Mesenchymal stem cell (in vitro differentiated cells and primary cell): ENCODE data around the gene IL1RAP.
"Not testable (repeated sequence)": the region's sequence is repeated elsewhere in the genome, so short reads cannot be mapped to it uniquely, and the experiment has no call there.

Experiments used
- DNase-seq: peaks from one replicate; pipeline ENCODE4 v3.0.0-alpha.2; 2013
- H2AFZ ChIP-seq: one replicate; pipeline ENCODE4 v1.6.1; 2013; ENCODE audit warnings: low read depth, mild to moderate bottlenecking, control low read depth, inconsistent platforms, low read length, moderate library complexity
- H2AK5ac ChIP-seq: 2 replicates; pipeline ENCODE4 v1.6.1; 2013; ENCODE audit warnings: low read length, moderate library complexity, mild to moderate bottlenecking, inconsistent platforms; ENCODE audit not compliant: severe bottlenecking
- H2BK120ac ChIP-seq: one replicate; pipeline ENCODE4 v1.6.1; 2013; ENCODE audit warnings: low read depth, mild to moderate bottlenecking, inconsistent platforms, low read length, moderate library complexity
- H2BK12ac ChIP-seq, 2 experiments: one replicate each; pipeline ENCODE4 v1.6.1; 2013; ENCODE audit warnings: inconsistent platforms in 2 of 2, low read length in 2 of 2, mild to moderate bottlenecking in 2 of 2, moderate library complexity in 2 of 2, control low read depth in 1 of 2
- H2BK15ac ChIP-seq: one replicate; pipeline ENCODE4 v1.6.1; 2013; ENCODE audit warnings: mild to moderate bottlenecking, low read depth, inconsistent platforms; ENCODE audit not compliant: poor library complexity, severe bottlenecking
- H2BK5ac ChIP-seq: 2 replicates; pipeline ENCODE4 v1.6.1; 2013; ENCODE audit warnings: low read depth, mild to moderate bottlenecking, low read length, control low read depth, inconsistent platforms; ENCODE audit not compliant: poor library complexity, severe bottlenecking
- H3K14ac ChIP-seq, 2 experiments: one replicate each; pipeline ENCODE4 v1.6.1; 2013; ENCODE audit warnings: inconsistent platforms in 2 of 2, low read length in 2 of 2, control low read depth in 1 of 2, mild to moderate bottlenecking in 1 of 2, moderate library complexity in 1 of 2
- H3K18ac ChIP-seq, 2 experiments: one replicate each; pipeline ENCODE4 v1.6.1; 2013; ENCODE audit warnings: inconsistent platforms in 2 of 2, low read length in 2 of 2, control low read depth in 1 of 2, low read depth in 1 of 2, mild to moderate bottlenecking in 1 of 2
- H3K23ac ChIP-seq, 2 experiments: one replicate each; pipeline ENCODE4 v1.6.1; 2013; ENCODE audit warnings: inconsistent platforms in 2 of 2, low read length in 2 of 2, mild to moderate bottlenecking in 2 of 2, moderate library complexity in 2 of 2, control low read depth in 1 of 2
- H3K27ac ChIP-seq: 2 replicates; pipeline ENCODE4 v1.5.1; 2013; ENCODE audit warnings: mild to moderate bottlenecking, moderate library complexity, low read length, control low read depth, inconsistent platforms; ENCODE audit not compliant: poor library complexity, severe bottlenecking
- H3K27me3 ChIP-seq, 2 experiments: 2 replicates each; pipeline versions ENCODE4 v1.6.1 to v1.7.0; 2013; ENCODE audit warnings: low read length in 2 of 2, mild to moderate bottlenecking in 2 of 2, moderate library complexity in 2 of 2, control low read depth in 1 of 2, inconsistent platforms in 1 of 2; ENCODE audit not compliant: control insufficient read depth in 1 of 2, insufficient read depth in 1 of 2
- H3K36me3 ChIP-seq, 2 experiments: 2 replicates each; pipeline versions ENCODE4 v1.6.1 to v1.7.0; 2013; ENCODE audit warnings: low read length in 2 of 2, control low read depth in 1 of 2, inconsistent platforms in 1 of 2, low read depth in 1 of 2, mild to moderate bottlenecking in 1 of 2; ENCODE audit not compliant: insufficient read depth in 2 of 2, control insufficient read depth in 1 of 2
- H3K4ac ChIP-seq, 2 experiments: one replicate each; pipeline ENCODE4 v1.6.1; 2013; ENCODE audit warnings: inconsistent platforms in 2 of 2, low read length in 2 of 2, mild to moderate bottlenecking in 2 of 2, moderate library complexity in 2 of 2, control low read depth in 1 of 2, low read depth in 1 of 2
- H3K4me1 ChIP-seq: 2 replicates; pipeline ENCODE4 v1.6.1; 2013; ENCODE audit warnings: low read depth, low read length, control low read depth; ENCODE audit not compliant: control insufficient read depth, insufficient read depth
- H3K4me2 ChIP-seq: 2 replicates; pipeline ENCODE4 v1.6.1; 2013; ENCODE audit warnings: low read length, mild to moderate bottlenecking, inconsistent platforms; ENCODE audit not compliant: poor library complexity, severe bottlenecking
- H3K4me3 ChIP-seq, 2 experiments: 2 replicates each; pipeline versions ENCODE4 v1.5.1 to v1.7.0; 2013; ENCODE audit warnings: low read length in 2 of 2, mild to moderate bottlenecking in 2 of 2, control low read depth in 1 of 2, low read depth in 1 of 2; ENCODE audit not compliant: insufficient read depth in 1 of 2
- H3K79me1 ChIP-seq: replicated peaks from 2 replicates; pipeline ENCODE4 v1.6.1; 2013; ENCODE audit warnings: mild to moderate bottlenecking, control low read depth, low read length, inconsistent platforms; ENCODE audit not compliant: poor library complexity, severe bottlenecking
- H3K9ac ChIP-seq: 2 replicates; pipeline ENCODE4 v1.7.0; 2013; ENCODE audit warnings: mild to moderate bottlenecking, low read length, moderate library complexity
- H3K9me3 ChIP-seq: 2 replicates; pipeline ENCODE4 v1.7.0; 2013; ENCODE audit warnings: mild to moderate bottlenecking, low read length; ENCODE audit not compliant: control insufficient read depth
- H4K8ac ChIP-seq: one replicate; pipeline ENCODE4 v1.6.1; 2013; ENCODE audit warnings: inconsistent platforms, mild to moderate bottlenecking, low read length, moderate library complexity
- H4K91ac ChIP-seq: one replicate; pipeline ENCODE4 v1.6.1; 2013; ENCODE audit warnings: mild to moderate bottlenecking, low read length, inconsistent platforms
- whole genome bisulfite sequencing: methylation state at CpG from one replicate; pipeline ENCODE4 v1.1.7; 2013; ENCODE audit warnings: mixed read lengths; 5-methylcytosine and 5-hydroxymethylcytosine counted together

Gene IL1RAP

GRCh38 chr3:190516416-190516815 is 2.5 kb downstream of the IL1RAP start:
- DNase-seq, result no peak
- Histone ChIP-seq H3K27ac (no peak overlapping the region), H3K27me3 (no peaks in the 10 kb centered on the region), H2BK5ac (no peak overlapping the region), H2AK5ac (no peak overlapping the region), H3K9me3 (no peaks in the 10 kb centered on the region), H3K18ac (no peak overlapping the region), H3K4me3 (no peak overlapping the region), H2BK120ac (no peak overlapping the region), H2BK15ac (no peak overlapping the region), H3K14ac (no peak overlapping the region), H3K4me1 (no peaks in the 10 kb centered on the region), H3K23ac (no peak overlapping the region), H4K91ac (no peak overlapping the region), H2BK12ac (no peak overlapping the region), H4K8ac (no peak overlapping the region), H3K4me2 (no peak overlapping the region), H2AFZ (no peak overlapping the region), H3K4ac (no peak overlapping the region), H3K9ac (no peak overlapping the region), H3K79me1 (peaks cover 9% of the 10 kb centered on the region), H3K36me3 (no peaks in the 10 kb centered on the region)
- no CpG with 5 or more reads among the region's 1 CpG for WGBS

- no peak overlapping the region for H2BK15ac ChIP-seq
- H2BK120ac ChIP-seq, result no peak overlapping the region
- H2BK5ac ChIP-seq, result no peak overlapping the region
- DNase-seq, result peak; percentile 72
- H3K36me3 ChIP-seq, result no peaks in the 10 kb centered on the region
- H3K9ac ChIP-seq, result peak overlapping the region; percentile 26
- no peak overlapping the region for H3K27ac ChIP-seq
- H3K18ac ChIP-seq, result no peak overlapping the region
- H3K79me1 ChIP-seq, result peaks cover 12% of the 10 kb centered on the region
- no peak overlapping the region for H2BK12ac ChIP-seq
- H4K91ac ChIP-seq, result no peak overlapping the region
- no peak overlapping the region for H3K4ac ChIP-seq
- no peak overlapping the region for H3K4me2 ChIP-seq
- H2AK5ac ChIP-seq, result no peak overlapping the region
- no peaks in the 10 kb centered on the region for H3K9me3 ChIP-seq
- H3K4me3 ChIP-seq, result no peak overlapping the region
- H2AFZ ChIP-seq, result no peak overlapping the region
- no peak overlapping the region for H3K14ac ChIP-seq
- 82% methylated on average over 2 of the region's 3 CpGs for WGBS
- no peaks in the 10 kb centered on the region for H3K27me3 ChIP-seq
- no peak overlapping the region for H4K8ac ChIP-seq
- no peak overlapping the region for H3K23ac ChIP-seq
- no peaks in the 10 kb centered on the region for H3K4me1 ChIP-seq
These were observed 3.8 kb downstream of the IL1RAP start for GRCh38 chr3:190517687-190518086.

- H4K91ac ChIP-seq, H3K27ac ChIP-seq, H2BK5ac ChIP-seq, H3K4ac ChIP-seq, H3K14ac ChIP-seq, H3K4me1 ChIP-seq, H3K9ac ChIP-seq, H3K23ac ChIP-seq, H3K9me3 ChIP-seq, H3K36me3 ChIP-seq, H3K18ac ChIP-seq, H3K4me3 ChIP-seq, H4K8ac ChIP-seq, H2BK15ac ChIP-seq, H2BK12ac ChIP-seq, H2BK120ac ChIP-seq, H3K27me3 ChIP-seq, H2AFZ ChIP-seq, H3K4me2 ChIP-seq, DNase-seq, H2AK5ac ChIP-seq: not testable (repeated sequence)
- WGBS, result 100% methylated on average over 3 of the region's 4 CpGs
- peaks cover 12% of the 10 kb centered on the region for H3K79me1 ChIP-seq
These were observed 4.6 kb downstream of the IL1RAP start for GRCh38 chr3:190518531-190518930.

GRCh38 chr3:190519886-190520285 is 6.0 kb downstream of the IL1RAP start:
- no peak overlapping the region for H3K9ac ChIP-seq
- H2AK5ac ChIP-seq, result no peak overlapping the region
- no peak overlapping the region for H2BK120ac ChIP-seq
- H3K4me1 ChIP-seq, result no peaks in the 10 kb centered on the region
- WGBS, result 88% methylated on average over 1 of the region's 1 CpG
- no peak overlapping the region for H4K8ac ChIP-seq
- peaks cover 12% of the 10 kb centered on the region for H3K79me1 ChIP-seq
- H3K23ac ChIP-seq, result no peak overlapping the region
- H3K18ac ChIP-seq, result no peak overlapping the region
- DNase-seq, result no peak
- H2BK5ac ChIP-seq, result no peak overlapping the region
- no peak overlapping the region for H3K4ac ChIP-seq
- no peak overlapping the region for H3K4me3 ChIP-seq
- H2BK12ac ChIP-seq, result no peak overlapping the region
- H2AFZ ChIP-seq, result no peak overlapping the region
- H2BK15ac ChIP-seq, result no peak overlapping the region
- no peaks in the 10 kb centered on the region for H3K27me3 ChIP-seq
- H3K9me3 ChIP-seq, result no peaks in the 10 kb centered on the region
- no peaks in the 10 kb centered on the region for H3K36me3 ChIP-seq
- H3K14ac ChIP-seq, result no peak overlapping the region
- H3K27ac ChIP-seq, result no peak overlapping the region
- H3K4me2 ChIP-seq, result no peak overlapping the region
- no peak overlapping the region for H4K91ac ChIP-seq
